ENCODE data around the gene RDH13.
"Not testable (repeated sequence)": the region's sequence is repeated elsewhere in the genome, so short reads cannot be mapped to it uniquely, and the experiment has no call there.

The RDH13 gene

DNA sequence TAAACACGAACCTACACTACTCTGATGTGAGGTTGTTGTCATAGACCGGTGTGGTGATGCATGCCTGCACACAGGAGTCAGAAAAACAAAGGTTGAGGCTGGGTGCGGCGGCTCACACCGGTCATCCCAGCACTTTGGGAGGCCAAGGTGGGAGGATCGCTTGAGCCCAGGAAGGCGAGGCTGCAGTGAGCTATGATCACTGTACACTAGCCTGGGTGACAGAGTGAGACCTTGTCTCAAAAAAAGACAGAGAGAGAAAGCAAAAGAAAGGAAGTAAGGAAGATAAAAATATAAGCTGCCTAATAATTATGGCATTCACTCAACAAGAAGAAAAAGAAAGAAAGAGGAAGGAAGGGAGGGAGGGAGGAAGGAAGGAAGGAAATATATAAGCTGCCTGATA is 34.2 kb downstream of the RDH13 start:
- no peaks in the 10 kb centered on the region for H3K9me3 ChIP-seq (ENCODE audit: control insufficient read depth, insufficient read depth, low read depth, low read length)

DNA sequence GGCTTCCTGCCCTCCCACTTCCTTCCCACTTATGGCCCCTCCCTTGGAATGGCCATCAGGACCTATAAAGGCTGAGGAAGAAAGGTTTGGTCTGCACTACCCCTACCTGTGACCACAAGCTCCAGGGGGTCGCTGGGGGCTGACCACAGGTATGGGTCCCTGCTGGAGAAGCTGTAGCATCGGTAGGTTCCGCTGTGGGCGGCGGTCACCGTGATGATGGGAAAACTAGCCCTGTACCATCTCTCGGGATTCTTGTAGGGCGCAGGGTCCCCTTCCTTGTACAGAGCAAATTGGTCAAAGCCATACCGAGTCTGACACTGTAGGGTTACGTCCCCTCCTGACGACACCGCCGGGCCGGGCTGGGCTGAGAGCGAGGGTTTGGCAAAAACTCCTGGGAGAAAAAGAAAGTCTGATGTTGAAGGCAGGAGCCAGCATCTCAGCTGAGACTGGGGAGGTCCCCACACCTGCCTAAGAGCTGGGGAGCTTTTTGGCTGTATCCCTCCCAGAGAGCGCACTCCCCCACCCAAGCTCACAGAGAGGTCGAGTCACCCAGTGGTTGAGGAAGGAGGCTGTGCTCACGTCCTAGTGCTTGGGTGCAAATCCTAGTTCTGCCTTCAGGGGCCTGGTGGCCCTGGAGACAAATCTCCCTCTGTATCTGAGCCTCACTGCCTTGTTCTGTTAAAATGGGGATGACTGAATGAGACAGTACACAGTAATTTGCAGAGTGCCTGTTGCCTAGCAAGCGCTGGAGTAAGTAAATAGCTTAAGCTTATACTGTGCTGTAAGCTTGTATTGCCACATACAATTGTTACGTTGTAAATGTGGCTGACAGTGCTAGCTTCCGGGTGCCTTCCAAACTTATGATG is 35.2 kb downstream of the RDH13 start:
- H3K36me3 ChIP-seq (ENCODE audit: control insufficient read depth in 2 of 2, insufficient read depth in 1 of 2, low read length in 2 of 2): no peaks in the 10 kb centered on the region
- H3K4me1 ChIP-seq (ENCODE audit: control insufficient read depth, insufficient read depth, low read length): no peaks in the 10 kb centered on the region
- POLR2A ChIA-PET: no interaction called here
- no peak overlapping the region for H3K27ac ChIP-seq (ENCODE audit: extremely low read depth, low read depth, low read length)
- no peaks in the 10 kb centered on the region for H3K9me3 ChIP-seq (ENCODE audit: control insufficient read depth, insufficient read depth, low read depth, low read length)
- TF ChIP-seq TCF7L2 (IDR thresholded peaks at IDR 0.05; ENCODE audit: borderline replicate concordance, low read depth, low read length) (no peak), ZNF600 (tag by site-specific recombination; IDR thresholded peaks at IDR 0.05) (no peak), ZNF211 (tag by site-specific recombination; IDR thresholded peaks at IDR 0.05; ENCODE audit: low read depth) (no peak), BCL11A (tag by site-specific recombination; IDR thresholded peaks at IDR 0.05; ENCODE audit: low read depth) (no peak), ZNF555 (tag by site-specific recombination; conservative IDR thresholded peaks at IDR 0.05) (no peak), ZNF394 (tag by site-specific recombination; IDR thresholded peaks at IDR 0.05; ENCODE audit: borderline replicate concordance) (no peak), MZF1 (tag by site-specific recombination; IDR thresholded peaks at IDR 0.05; ENCODE audit: borderline replicate concordance) (no peak), ZNF626 (tag by site-specific recombination; IDR thresholded peaks at IDR 0.05) (no peak)
- TF ChIP-seq, protein P1, sequence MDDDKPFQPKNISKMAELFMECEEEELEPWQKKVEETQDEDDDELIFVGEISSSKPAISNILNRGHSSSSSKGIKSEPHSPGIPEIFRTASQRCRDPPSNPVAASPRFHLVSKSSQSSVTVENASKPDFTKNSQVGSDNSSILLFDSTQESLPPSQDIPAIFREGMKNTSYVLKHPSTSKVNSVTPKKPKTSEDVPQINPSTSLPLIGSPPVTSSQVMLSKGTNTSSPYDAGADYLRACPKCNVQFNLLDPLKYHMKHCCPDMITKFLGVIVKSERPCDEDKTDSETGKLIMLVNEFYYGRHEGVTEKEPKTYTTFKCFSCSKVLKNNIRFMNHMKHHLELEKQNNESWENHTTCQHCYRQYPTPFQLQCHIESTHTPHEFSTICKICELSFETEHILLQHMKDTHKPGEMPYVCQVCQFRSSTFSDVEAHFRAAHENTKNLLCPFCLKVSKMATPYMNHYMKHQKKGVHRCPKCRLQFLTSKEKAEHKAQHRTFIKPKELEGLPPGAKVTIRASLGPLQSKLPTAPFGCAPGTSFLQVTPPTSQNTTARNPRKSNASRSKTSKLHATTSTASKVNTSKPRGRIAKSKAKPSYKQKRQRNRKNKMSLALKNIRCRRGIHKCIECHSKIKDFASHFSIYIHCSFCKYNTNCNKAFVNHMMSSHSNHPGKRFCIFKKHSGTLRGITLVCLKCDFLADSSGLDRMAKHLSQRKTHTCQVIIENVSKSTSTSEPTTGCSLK (tag by site-specific recombination; IDR thresholded peaks at IDR 0.05): no peak
- TF ChIP-seq, protein P2, sequence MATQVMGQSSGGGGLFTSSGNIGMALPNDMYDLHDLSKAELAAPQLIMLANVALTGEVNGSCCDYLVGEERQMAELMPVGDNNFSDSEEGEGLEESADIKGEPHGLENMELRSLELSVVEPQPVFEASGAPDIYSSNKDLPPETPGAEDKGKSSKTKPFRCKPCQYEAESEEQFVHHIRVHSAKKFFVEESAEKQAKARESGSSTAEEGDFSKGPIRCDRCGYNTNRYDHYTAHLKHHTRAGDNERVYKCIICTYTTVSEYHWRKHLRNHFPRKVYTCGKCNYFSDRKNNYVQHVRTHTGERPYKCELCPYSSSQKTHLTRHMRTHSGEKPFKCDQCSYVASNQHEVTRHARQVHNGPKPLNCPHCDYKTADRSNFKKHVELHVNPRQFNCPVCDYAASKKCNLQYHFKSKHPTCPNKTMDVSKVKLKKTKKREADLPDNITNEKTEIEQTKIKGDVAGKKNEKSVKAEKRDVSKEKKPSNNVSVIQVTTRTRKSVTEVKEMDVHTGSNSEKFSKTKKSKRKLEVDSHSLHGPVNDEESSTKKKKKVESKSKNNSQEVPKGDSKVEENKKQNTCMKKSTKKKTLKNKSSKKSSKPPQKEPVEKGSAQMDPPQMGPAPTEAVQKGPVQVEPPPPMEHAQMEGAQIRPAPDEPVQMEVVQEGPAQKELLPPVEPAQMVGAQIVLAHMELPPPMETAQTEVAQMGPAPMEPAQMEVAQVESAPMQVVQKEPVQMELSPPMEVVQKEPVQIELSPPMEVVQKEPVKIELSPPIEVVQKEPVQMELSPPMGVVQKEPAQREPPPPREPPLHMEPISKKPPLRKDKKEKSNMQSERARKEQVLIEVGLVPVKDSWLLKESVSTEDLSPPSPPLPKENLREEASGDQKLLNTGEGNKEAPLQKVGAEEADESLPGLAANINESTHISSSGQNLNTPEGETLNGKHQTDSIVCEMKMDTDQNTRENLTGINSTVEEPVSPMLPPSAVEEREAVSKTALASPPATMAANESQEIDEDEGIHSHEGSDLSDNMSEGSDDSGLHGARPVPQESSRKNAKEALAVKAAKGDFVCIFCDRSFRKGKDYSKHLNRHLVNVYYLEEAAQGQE (tag by site-specific recombination; IDR thresholded peaks at IDR 0.05): no peak
- CTCF ChIA-PET: interaction anchor here (0.6 to 0.9 kb wide), 3 partner anchors 8 to 353 kb away, joined by 3 to 4 read pairs (median 3); no protein-coding TSS in a partner anchor
- no peak overlapping the region for H3K4me3 ChIP-seq (ENCODE audit: low read depth, low read length)

More for the DNA sequence above, 34.2 kb downstream of the RDH13 start:
- H3K27ac ChIP-seq (ENCODE audit: extremely low read depth, low read depth, low read length): no peak overlapping the region
- ChIA-PET POLR2A (interaction anchor here (0.7 kb wide), 1 partner anchor 35 kb away, joined by 3 read pairs; no protein-coding TSS in a partner anchor), CTCF (no interaction called here)
- no peak overlapping the region for H3K4me3 ChIP-seq (ENCODE audit: low read depth, low read length)
- H3K4me1 ChIP-seq (ENCODE audit: control insufficient read depth, insufficient read depth, low read length): no peaks in the 10 kb centered on the region
- no peaks in the 10 kb centered on the region for H3K36me3 ChIP-seq (ENCODE audit: control insufficient read depth in 2 of 2, insufficient read depth in 1 of 2, low read length in 2 of 2)
- TF ChIP-seq, protein P2 (tag by site-specific recombination; IDR thresholded peaks at IDR 0.05): no peak
- TF ChIP-seq ZNF629 (tag by site-specific recombination; IDR thresholded peaks at IDR 0.05): no peak

DNA sequence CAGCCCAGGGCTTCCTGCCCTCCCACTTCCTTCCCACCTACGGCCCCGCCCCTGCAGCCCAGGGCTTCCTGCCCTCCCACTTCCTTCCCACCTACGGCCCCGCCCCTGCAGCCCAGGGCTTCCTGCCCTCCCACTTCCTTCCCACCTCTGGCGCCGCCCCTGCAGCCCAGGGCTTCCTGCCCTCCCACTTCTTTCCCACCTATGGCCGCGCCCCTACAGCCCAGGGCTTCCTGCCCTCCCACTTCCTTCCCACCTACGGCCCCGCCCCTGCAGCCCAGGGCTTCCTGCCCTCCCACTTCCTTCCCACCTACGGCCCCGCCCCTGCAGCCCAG is 35.8 kb downstream of the RDH13 start:
- POLR2A ChIA-PET; H3K4me3 ChIP-seq (ENCODE audit: low read depth, low read length); H3K27ac ChIP-seq (ENCODE audit: extremely low read depth, low read depth, low read length); H3K4me1 ChIP-seq (ENCODE audit: control insufficient read depth, insufficient read depth, low read length); H3K36me3 ChIP-seq (ENCODE audit: control insufficient read depth in 2 of 2, insufficient read depth in 1 of 2, low read length in 2 of 2); CTCF ChIA-PET; H3K9me3 ChIP-seq (ENCODE audit: control insufficient read depth, insufficient read depth, low read depth, low read length): not testable (repeated sequence)
